ENCODE results near the gene CPD. TPM values are rescaled to one million over a fixed set of nuclear protein-coding genes. Genes with fewer than 3 reads are reported as not detected.

Gene CPD
- polyA plus RNA-seq, 1 experiment, result 109 TPM

- Histone ChIP-seq H3K27me3 (ENCODE audit: control insufficient read depth, insufficient read depth, low read length) (no peaks in the 10 kb centered on the region), H3K27ac (ENCODE audit: low read depth, low read length) (no peak overlapping the region), H3K4me3 (ENCODE audit: low read depth, low read length) (no peak overlapping the region), H3K9me3 (ENCODE audit: control insufficient read depth, insufficient read depth, low read length) (no peaks in the 10 kb centered on the region)
- POLR2A ChIA-PET, result interaction anchor here (0.6 kb wide), 1 partner anchor 313 kb away, joined by 6 read pairs; no protein-coding TSS in a partner anchor
- DNase-seq (ENCODE audit: low read depth, low spot score), result no peak
- CTCF ChIA-PET, result interaction anchor here (1.3 kb wide), 1 partner anchor 11 kb away, joined by 3 read pairs; no protein-coding TSS in a partner anchor
- TF ChIP-seq, protein P1, sequence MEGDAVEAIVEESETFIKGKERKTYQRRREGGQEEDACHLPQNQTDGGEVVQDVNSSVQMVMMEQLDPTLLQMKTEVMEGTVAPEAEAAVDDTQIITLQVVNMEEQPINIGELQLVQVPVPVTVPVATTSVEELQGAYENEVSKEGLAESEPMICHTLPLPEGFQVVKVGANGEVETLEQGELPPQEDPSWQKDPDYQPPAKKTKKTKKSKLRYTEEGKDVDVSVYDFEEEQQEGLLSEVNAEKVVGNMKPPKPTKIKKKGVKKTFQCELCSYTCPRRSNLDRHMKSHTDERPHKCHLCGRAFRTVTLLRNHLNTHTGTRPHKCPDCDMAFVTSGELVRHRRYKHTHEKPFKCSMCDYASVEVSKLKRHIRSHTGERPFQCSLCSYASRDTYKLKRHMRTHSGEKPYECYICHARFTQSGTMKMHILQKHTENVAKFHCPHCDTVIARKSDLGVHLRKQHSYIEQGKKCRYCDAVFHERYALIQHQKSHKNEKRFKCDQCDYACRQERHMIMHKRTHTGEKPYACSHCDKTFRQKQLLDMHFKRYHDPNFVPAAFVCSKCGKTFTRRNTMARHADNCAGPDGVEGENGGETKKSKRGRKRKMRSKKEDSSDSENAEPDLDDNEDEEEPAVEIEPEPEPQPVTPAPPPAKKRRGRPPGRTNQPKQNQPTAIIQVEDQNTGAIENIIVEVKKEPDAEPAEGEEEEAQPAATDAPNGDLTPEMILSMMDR (IDR thresholded peaks at IDR 0.05; ENCODE audit: low read depth, low read length), result no peak
These were observed 27.0 kb upstream of the CPD start for GRCh38 chr17:30351735-30352134.

DNA sequence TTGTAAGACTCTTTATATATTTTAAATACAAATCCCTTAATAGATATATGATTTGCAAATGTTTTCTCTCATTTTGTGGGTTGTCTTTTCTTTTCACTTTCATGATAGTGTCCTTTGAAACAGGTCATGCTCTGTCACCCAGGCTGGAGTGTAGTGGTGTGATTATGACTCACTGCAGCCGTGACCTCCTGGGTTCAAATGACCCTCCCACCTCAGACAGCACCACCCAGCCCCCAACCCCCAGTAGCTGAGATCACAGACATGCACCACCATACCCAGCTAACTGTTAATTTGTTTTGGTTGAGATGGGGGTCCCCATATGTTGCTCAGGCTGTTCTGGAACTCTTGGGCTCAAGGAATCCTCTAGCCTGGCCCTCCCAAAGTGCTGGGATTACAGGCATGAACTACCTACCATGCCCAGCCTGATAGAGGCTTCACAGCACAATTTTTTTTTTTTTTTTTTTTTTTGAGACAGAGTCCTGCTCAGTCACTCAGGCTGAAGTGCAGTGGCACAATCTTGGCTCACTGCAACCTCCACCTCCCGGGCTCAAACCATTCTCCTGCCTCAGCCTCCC is 26.4 kb upstream of the CPD start:
- DNase-seq (ENCODE audit: low read depth, low spot score), result no peak
- Histone ChIP-seq H3K4me3 (ENCODE audit: low read depth, low read length) (no peak overlapping the region), H3K27me3 (ENCODE audit: control insufficient read depth, insufficient read depth, low read length) (no peaks in the 10 kb centered on the region), H3K9me3 (ENCODE audit: control insufficient read depth, insufficient read depth, low read length) (no peaks in the 10 kb centered on the region), H3K27ac (ENCODE audit: low read depth, low read length) (no peak overlapping the region)
- CTCF ChIA-PET, result interaction anchor here (1.3 kb wide), 1 partner anchor 12 kb away, joined by 3 read pairs; no protein-coding TSS in a partner anchor
- TF ChIP-seq, protein P1 (IDR thresholded peaks at IDR 0.05; ENCODE audit: low read depth, low read length), result no peak
- POLR2A ChIA-PET, result interaction anchor here (0.6 kb wide), 1 partner anchor 312 kb away, joined by 6 read pairs; no protein-coding TSS in a partner anchor

GRCh38 chr17:30354701-30355100 is 24.0 kb upstream of the CPD start:
- H3K4me3 ChIP-seq (ENCODE audit: low read depth, low read length), result no peak overlapping the region
- no peaks in the 10 kb centered on the region for H3K9me3 ChIP-seq (ENCODE audit: control insufficient read depth, insufficient read depth, low read length)
- CTCF ChIA-PET, result no interaction called here
- no peak for DNase-seq (ENCODE audit: low read depth, low spot score)
- TF ChIP-seq, protein P1 (IDR thresholded peaks at IDR 0.05; ENCODE audit: low read depth, low read length), result no peak
- no peaks in the 10 kb centered on the region for H3K27me3 ChIP-seq (ENCODE audit: control insufficient read depth, insufficient read depth, low read length)
- no peak overlapping the region for H3K27ac ChIP-seq (ENCODE audit: low read depth, low read length)
- POLR2A ChIA-PET, result interaction anchor here (1.2 kb wide), 1 partner anchor 9 kb away, joined by 3 read pairs; no protein-coding TSS in a partner anchor

- no peak for DNase-seq (ENCODE audit: low read depth, low spot score)
- TF ChIP-seq, protein P1 (IDR thresholded peaks at IDR 0.05; ENCODE audit: low read depth, low read length), result no peak
- Histone ChIP-seq H3K4me3 (ENCODE audit: low read depth, low read length) (no peak overlapping the region), H3K27me3 (ENCODE audit: control insufficient read depth, insufficient read depth, low read length) (no peaks in the 10 kb centered on the region), H3K27ac (ENCODE audit: low read depth, low read length) (no peak overlapping the region), H3K9me3 (ENCODE audit: control insufficient read depth, insufficient read depth, low read length) (peaks cover 7% of the 10 kb centered on the region)
- ChIA-PET POLR2A (no interaction called here), CTCF (interaction anchor here (1.3 kb wide), 1 partner anchor 15 kb away, joined by 3 read pairs; no protein-coding TSS in a partner anchor)
These were observed 21.3 kb upstream of the CPD start for GRCh38 chr17:30357476-30357875.

- ChIA-PET POLR2A (no interaction called here), CTCF (interaction anchor here (1.3 kb wide), 1 partner anchor 15 kb away, joined by 3 read pairs; no protein-coding TSS in a partner anchor)
- DNase-seq (ENCODE audit: low read depth, low spot score), result no peak
- H3K9me3 ChIP-seq (ENCODE audit: control insufficient read depth, insufficient read depth, low read length), result peaks cover 7% of the 10 kb centered on the region
- H3K27ac ChIP-seq (ENCODE audit: low read depth, low read length), result no peak overlapping the region
- H3K4me3 ChIP-seq (ENCODE audit: low read depth, low read length), result no peak overlapping the region
- TF ChIP-seq, protein P1 (IDR thresholded peaks at IDR 0.05; ENCODE audit: low read depth, low read length), result no peak
- no peaks in the 10 kb centered on the region for H3K27me3 ChIP-seq (ENCODE audit: control insufficient read depth, insufficient read depth, low read length)
These were observed 20.5 kb upstream of the CPD start for GRCh38 chr17:30358055-30358760.
